SU-DHL-6 (cell line): ENCODE data around the gene ARPC1A.

ENCODE experiments used
- EZH2phosphoT487 ChIP-seq: fragments of 200-600 bp; sonication (generic), shearing (Covaris generic); conservative IDR thresholded peaks from 2 replicates; pipeline ENCODE4 v1.6.1; 2018; ENCODE audit warnings: mild to moderate bottlenecking, antibody characterized with exemption, low read length, moderate library complexity, mixed read lengths
- TF ChIP-seq, protein P1 (sequence below): fragments of 200-600 bp; sonication (generic); IDR thresholded peaks from one replicate; pipeline ENCODE4 v1.5.1; 2017; ENCODE audit warnings: antibody characterized with exemption, mild to moderate bottlenecking, low read length, moderate library complexity; ENCODE audit not compliant: insufficient read depth, poor library complexity, severe bottlenecking

- TF ChIP-seq, protein P1, sequence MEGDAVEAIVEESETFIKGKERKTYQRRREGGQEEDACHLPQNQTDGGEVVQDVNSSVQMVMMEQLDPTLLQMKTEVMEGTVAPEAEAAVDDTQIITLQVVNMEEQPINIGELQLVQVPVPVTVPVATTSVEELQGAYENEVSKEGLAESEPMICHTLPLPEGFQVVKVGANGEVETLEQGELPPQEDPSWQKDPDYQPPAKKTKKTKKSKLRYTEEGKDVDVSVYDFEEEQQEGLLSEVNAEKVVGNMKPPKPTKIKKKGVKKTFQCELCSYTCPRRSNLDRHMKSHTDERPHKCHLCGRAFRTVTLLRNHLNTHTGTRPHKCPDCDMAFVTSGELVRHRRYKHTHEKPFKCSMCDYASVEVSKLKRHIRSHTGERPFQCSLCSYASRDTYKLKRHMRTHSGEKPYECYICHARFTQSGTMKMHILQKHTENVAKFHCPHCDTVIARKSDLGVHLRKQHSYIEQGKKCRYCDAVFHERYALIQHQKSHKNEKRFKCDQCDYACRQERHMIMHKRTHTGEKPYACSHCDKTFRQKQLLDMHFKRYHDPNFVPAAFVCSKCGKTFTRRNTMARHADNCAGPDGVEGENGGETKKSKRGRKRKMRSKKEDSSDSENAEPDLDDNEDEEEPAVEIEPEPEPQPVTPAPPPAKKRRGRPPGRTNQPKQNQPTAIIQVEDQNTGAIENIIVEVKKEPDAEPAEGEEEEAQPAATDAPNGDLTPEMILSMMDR: no peak
- no peak for TF ChIP-seq EZH2phosphoT487
Measured at GRCh38 chr7:99313204-99313573, 12.5 kb upstream of the ARPC1A start.
